Breast epithelium (tissue), 4 donors: Measurements from ENCODE around the gene KCNH2. TPM values are rescaled to one million over a fixed set of nuclear protein-coding genes. Genes with fewer than 3 reads are reported as not detected.
"Not testable (repeated sequence)": the region's sequence is repeated elsewhere in the genome, so short reads cannot be mapped to it uniquely, and the experiment has no call there.

ENCODE experiments used
- DNase-seq, 2 donors: peaks; one replicate each; pipeline ENCODE4 v3.0.0-alpha.2; 2019; ENCODE audit warnings: low spot score in 2 of 2
- H3K27ac ChIP-seq, 2 donors: fragments of 200-600 bp; sonication (generic) in 1 of 2; one replicate each; pipeline ENCODE4 v1.5.1; 2016 to 2019; ENCODE audit warnings: mild to moderate bottlenecking in 1 of 2
- H3K27me3 ChIP-seq, 2 donors: fragments of 200-600 bp; sonication (generic) in 1 of 2; one replicate each; pipeline versions ENCODE4 v1.5.1 to v1.6.0; 2017 to 2019; ENCODE audit warnings: control low read depth in 1 of 2, mild to moderate bottlenecking in 1 of 2
- H3K36me3 ChIP-seq: fragments of 200-600 bp; one replicate; pipeline ENCODE4 v1.5.1; 2019
- H3K4me1 ChIP-seq, 2 donors: fragments of 200-600 bp; sonication (generic); one replicate each; pipeline ENCODE4 v1.5.1; 2016 to 2019; ENCODE audit warnings: control low read depth in 1 of 2
- H3K4me3 ChIP-seq, 3 donors: fragments of 200-600 bp; sonication (generic); 1 replicate in 2 of 3; 2 replicates in 1 of 3; pipeline ENCODE4 v1.5.1; 2016 to 2019; ENCODE audit warnings: mild to moderate bottlenecking in 3 of 3, moderate library complexity in 2 of 3
- H3K9me3 ChIP-seq, 2 donors: fragments of 200-600 bp; sonication (generic) in 1 of 2; one replicate each; pipeline ENCODE4 v1.5.1; 2016 to 2019; ENCODE audit warnings: control low read depth in 1 of 2
- CTCF ChIP-seq, 3 donors: fragments of 450-650 bp; IDR thresholded peaks; one replicate each; pipeline ENCODE4 v1.5.1; 2016 to 2017; ENCODE audit warnings: antibody characterized with exemption in 3 of 3, mild to moderate bottlenecking in 3 of 3, moderate library complexity in 3 of 3
- POLR2A ChIP-seq: fragments of 450-650 bp; IDR thresholded peaks from one replicate; pipeline ENCODE4 v1.6.1; 2016; ENCODE audit warnings: antibody characterized with exemption, mild to moderate bottlenecking, moderate library complexity
- POLR2AphosphoS5 ChIP-seq, 3 donors: sonication (generic); formaldehyde crosslinking; IDR thresholded peaks; one replicate each; pipeline ENCODE4 v1.6.1; 2017; ENCODE audit warnings: antibody characterized with exemption in 3 of 3
- intact Hi-C: fragments of 100-400 bp; cut with DNase I; formaldehyde crosslinking; loops from one replicate; pipeline ENCODE4 v1.15.1; 2023; ENCODE audit warnings: low total_unique reads
- total RNA-seq, 3 donors: library from RNA; depleted of rRNA; stranded (reverse); fragments of >200 nt; gene quantifications; one replicate each; pipeline ENCODE4 v1.1.0, GENCODE V29; 2016

KCNH2 gene
- total RNA-seq, 3 donors from 2014 or later = under 0.01 to 0.29 (median 0.16) TPM

- H3K4me3 ChIP-seq = no peak overlapping the region
- intact Hi-C loops = no loop called here
Measured at GRCh38 chr7:150911590-150912267, 66.4 kb downstream of the KCNH2 start.

GRCh38 chr7:150910996-150911422 is 67.1 kb downstream of the KCNH2 start:
- Histone ChIP-seq H3K4me3 (no peak overlapping the region), H3K4me1 (no peaks in the 10 kb centered on the region), H3K27ac (no peak overlapping the region), H3K27me3 (peaks cover 0 to 4% of the 10 kb centered on the region in 2 donors), H3K9me3 (no peaks in the 10 kb centered on the region), H3K36me3 (no peaks in the 10 kb centered on the region)
- no peak for TF ChIP-seq CTCF (IDR thresholded peaks at IDR 0.05)
- DNase-seq = no peak
- intact Hi-C loops = no loop called here

More at GRCh38 chr7:150911590-150912267, 66.4 kb downstream of the KCNH2 start:
- Histone ChIP-seq H3K27ac (no peak overlapping the region), H3K27me3 (peaks cover 0 to 4% of the 10 kb centered on the region in 2 donors), H3K36me3 (no peaks in the 10 kb centered on the region), H3K9me3 (no peaks in the 10 kb centered on the region), H3K4me1 (no peaks in the 10 kb centered on the region)
- DNase-seq = no peak
- TF ChIP-seq CTCF (IDR thresholded peaks at IDR 0.05) = no peak
- TF ChIP-seq POLR2AphosphoS5 (IDR thresholded peaks at IDR 0.05) = no peak

GRCh38 chr7:150910305-150910995 is 67.7 kb downstream of the KCNH2 start:
- H3K9me3 ChIP-seq, H3K27me3 ChIP-seq, H3K36me3 ChIP-seq, DNase-seq, intact Hi-C loops, H3K27ac ChIP-seq, H3K4me3 ChIP-seq, H3K4me1 ChIP-seq: not testable (repeated sequence)

GRCh38 chr7:150909200-150909995 is 68.7 kb downstream of the KCNH2 start:
- intact Hi-C loops = no loop called here
- no peak overlapping the region for H3K4me3 ChIP-seq
- peaks cover 0 to 4% of the 10 kb centered on the region in 2 donors for H3K27me3 ChIP-seq
- TF ChIP-seq CTCF (IDR thresholded peaks at IDR 0.05) (no peak), POLR2A (no peak), POLR2AphosphoS5 (IDR thresholded peaks at IDR 0.05) (no peak)
- H3K27ac ChIP-seq = no peak overlapping the region
- no peaks in the 10 kb centered on the region for H3K36me3 ChIP-seq
- peaks cover 0 to under 1% of the 10 kb centered on the region in 2 donors for H3K4me1 ChIP-seq
- H3K9me3 ChIP-seq = no peaks in the 10 kb centered on the region
- no peak for DNase-seq

GRCh38 chr7:150908173-150908572 is 69.9 kb downstream of the KCNH2 start:
- Histone ChIP-seq H3K27me3 (peaks cover 0 to 4% of the 10 kb centered on the region in 2 donors), H3K36me3 (no peaks in the 10 kb centered on the region), H3K4me3 (no peak overlapping the region), H3K9me3 (no peaks in the 10 kb centered on the region), H3K27ac (no peak overlapping the region), H3K4me1 (peaks cover 0 to 5% of the 10 kb centered on the region in 2 donors)
- no peak for DNase-seq
- intact Hi-C loops = no loop called here
- TF ChIP-seq POLR2AphosphoS5 (IDR thresholded peaks at IDR 0.05) (no peak), CTCF (IDR thresholded peaks at IDR 0.05) (no peak), POLR2A (no peak)
